ENCODE data around the gene ZNF785. TPM values are rescaled to one million over a fixed set of nuclear protein-coding genes. Genes with fewer than 3 reads are reported as not detected.

ZNF785 gene
- total RNA-seq, 1 donor = 2.6 TPM

GRCh38 chr16:30581457-30581856 is 4.0 kb downstream of the ZNF785 start:
- H3K4me3 ChIP-seq (ENCODE audit: low read length) = no peak overlapping the region
- no peaks in the 10 kb centered on the region for H3K27me3 ChIP-seq (ENCODE audit: insufficient read depth, low read length)
- no peaks in the 10 kb centered on the region for H3K9me3 ChIP-seq (ENCODE audit: low read depth, low read length)
- peaks cover 15% of the 10 kb centered on the region for H3K4me1 ChIP-seq (ENCODE audit: insufficient read depth, low read length)

- Histone ChIP-seq H3K9me3 (ENCODE audit: low read depth, low read length) (no peaks in the 10 kb centered on the region), H3K4me3 (ENCODE audit: low read length) (no peak overlapping the region), H3K4me1 (ENCODE audit: insufficient read depth, low read length) (peaks cover 19% of the 10 kb centered on the region), H3K27me3 (ENCODE audit: insufficient read depth, low read length) (no peaks in the 10 kb centered on the region)
These were observed 10.8 kb downstream of the ZNF785 start for GRCh38 chr16:30574678-30575077.

DNA sequence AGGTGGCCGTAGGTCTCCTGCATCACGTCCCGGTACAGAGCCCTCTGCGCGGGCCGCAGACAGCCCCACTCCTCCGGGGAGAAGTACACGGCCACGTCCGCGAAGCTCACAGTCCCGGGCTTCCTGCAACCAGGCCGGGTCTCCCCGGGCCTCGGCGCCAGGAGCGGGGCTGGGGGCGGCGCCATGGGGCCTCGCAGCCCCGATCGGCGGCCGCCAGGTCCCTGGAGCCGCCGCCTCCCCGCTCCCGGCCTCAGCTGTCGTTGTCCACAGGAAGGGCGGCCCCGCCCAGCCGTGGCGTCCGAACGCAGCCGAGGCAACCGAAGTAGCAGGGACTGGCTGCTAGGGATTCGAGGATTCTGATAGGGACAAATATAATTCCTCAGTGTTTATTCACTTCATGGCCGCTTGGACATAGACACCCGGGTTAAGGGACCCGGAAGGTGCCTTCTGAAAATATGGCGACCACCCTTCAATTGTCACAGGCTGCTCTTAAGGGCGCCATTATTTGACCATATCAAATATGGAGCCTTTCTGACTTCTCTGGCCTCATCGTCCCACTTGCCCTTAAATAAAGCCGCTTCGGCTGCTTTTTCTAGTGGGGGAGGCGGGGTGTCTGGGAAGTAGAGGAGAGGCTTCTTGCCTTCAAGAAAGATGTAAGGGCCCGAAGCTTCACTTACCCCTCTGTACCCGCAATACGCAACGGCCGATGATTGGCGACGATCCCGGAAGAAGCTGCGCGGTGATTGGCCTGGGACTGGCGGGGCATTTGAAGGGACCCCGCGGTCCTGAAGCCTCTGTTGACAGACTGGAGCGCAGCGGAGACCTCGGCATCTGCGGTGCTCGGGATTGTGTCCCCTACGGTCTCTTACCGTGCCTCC is 13.8 kb downstream of the ZNF785 start, which contains the start of gene ZNF688:
Gene ZNF688 (minus strand): TSS at position 270 of the 878 bp plus-strand sequence. CDS start 85 bp downstream, at position 185.
- H3K4me3 ChIP-seq (ENCODE audit: low read length) = peak within 1 kb of the TSS; percentile 97
- no peaks in the 10 kb centered on the region for H3K9me3 ChIP-seq (ENCODE audit: low read depth, low read length)
- no peaks in the 10 kb centered on the region for H3K27me3 ChIP-seq (ENCODE audit: insufficient read depth, low read length)
- H3K4me1 ChIP-seq (ENCODE audit: insufficient read depth, low read length) = peaks cover 44% of the 10 kb centered on the region

DNA sequence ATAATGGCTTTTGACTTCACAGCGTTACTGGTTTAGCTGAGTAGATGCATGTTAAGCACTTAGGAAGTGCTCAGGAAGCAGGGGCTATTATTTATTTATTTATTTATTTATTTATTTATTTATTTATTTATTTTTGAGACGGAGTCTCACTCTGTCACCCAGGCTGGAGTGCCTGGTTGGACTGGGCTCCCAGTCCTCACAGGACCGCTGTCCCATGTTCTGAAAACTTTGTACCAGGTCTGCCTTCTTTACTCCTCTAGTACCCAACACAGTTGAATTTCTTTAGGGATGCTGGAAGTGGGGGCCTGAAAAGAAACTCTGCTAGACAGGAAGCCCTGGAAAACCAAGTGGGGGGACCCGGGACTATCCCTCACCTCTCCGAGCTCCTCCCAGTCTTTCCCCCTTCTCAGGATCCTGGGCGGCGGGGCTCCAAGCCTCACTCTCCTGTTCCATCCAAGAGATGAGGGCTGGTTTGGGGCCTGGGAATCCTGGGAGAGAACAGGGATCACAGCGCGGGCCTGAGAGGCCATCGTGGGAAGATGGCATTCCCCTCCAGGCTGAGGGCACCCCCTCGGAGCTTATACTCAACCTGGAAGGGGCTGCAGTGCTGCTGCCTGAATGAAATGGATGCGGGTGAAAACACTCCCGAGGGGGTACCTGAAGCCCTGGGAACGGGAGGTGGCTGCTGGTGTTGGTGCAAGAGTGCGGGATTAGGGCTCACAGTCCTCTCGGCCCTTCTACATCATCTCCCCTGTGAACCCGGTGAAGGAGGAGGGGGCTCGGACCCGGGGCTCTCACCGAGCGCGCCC is 14.7 kb downstream of the ZNF785 start:
- peaks cover 44% of the 10 kb centered on the region for H3K4me1 ChIP-seq (ENCODE audit: insufficient read depth, low read length)
- no peaks in the 10 kb centered on the region for H3K9me3 ChIP-seq (ENCODE audit: low read depth, low read length)
- H3K4me3 ChIP-seq (ENCODE audit: low read length) = peak overlapping the region; percentile 97
- no peaks in the 10 kb centered on the region for H3K27me3 ChIP-seq (ENCODE audit: insufficient read depth, low read length)

DNA sequence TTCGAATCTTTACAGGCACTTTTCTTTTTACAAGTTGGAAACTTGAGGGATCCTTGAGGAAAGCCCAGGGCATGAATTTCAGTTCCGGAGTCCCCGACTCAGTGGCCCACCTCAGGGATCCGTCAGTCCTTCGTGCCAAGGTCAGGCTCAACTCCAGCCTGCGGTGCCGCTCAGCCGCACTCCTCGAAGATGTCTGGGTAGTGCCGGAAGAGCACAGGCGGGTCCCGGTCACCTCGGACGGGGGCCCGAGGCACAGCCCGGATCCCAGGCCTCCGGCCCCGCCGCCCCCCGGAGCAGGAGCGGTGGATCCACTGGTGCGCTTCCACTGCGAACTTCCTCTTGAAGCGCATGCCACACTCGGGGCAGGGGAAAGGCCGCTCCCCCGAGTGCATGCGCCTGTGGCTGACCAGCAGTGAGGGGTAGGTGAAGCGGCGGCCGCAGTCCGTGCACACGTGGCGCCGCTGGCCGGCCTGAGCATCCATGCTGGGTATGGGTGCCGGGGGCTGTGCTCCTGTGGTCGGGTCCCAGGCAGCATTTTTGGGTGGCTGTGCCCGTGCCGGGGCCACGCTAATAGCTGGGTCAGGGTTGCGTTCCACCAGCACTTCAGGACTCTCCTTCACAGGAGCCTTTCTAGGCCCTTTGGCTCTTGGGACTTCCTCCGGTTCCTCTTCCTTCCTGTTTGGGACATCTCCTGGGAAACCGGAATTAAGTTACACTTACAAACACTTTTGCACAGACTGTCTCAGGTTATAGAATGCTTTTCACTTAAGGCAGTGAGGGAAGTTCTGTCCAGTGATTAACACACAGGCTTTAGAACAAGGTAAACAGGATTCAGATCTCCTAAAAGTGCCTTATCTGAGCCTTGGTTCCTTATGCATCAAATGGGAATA is 15.5 kb downstream of the ZNF785 start:
- Histone ChIP-seq H3K4me3 (ENCODE audit: low read length) (no peak overlapping the region), H3K27me3 (ENCODE audit: insufficient read depth, low read length) (no peaks in the 10 kb centered on the region), H3K9me3 (ENCODE audit: low read depth, low read length) (no peaks in the 10 kb centered on the region), H3K4me1 (ENCODE audit: insufficient read depth, low read length) (peaks cover 44% of the 10 kb centered on the region)

DNA sequence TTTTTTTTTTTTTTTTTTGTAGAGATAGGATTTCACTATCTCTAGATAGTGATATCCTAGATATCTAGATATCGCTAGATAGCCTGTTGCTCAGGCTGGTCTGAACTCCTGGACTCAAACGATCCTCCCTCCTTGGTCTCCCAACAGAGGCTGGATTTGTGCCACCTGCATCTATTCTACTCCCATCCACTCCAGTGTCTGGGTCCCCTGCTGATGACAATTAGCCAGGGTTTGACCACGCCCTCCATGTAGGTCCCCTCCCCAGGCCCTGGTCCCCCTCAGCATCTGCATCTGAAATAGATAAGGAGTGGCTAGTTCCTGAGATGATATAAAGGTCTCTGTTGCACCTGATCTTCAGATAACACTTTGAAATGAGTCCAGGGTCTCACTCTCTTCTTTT is 16.2 kb downstream of the ZNF785 start:
- peaks cover 44% of the 10 kb centered on the region for H3K4me1 ChIP-seq (ENCODE audit: insufficient read depth, low read length)
- H3K4me3 ChIP-seq (ENCODE audit: low read length) = no peak overlapping the region
- H3K9me3 ChIP-seq (ENCODE audit: low read depth, low read length) = no peaks in the 10 kb centered on the region
- H3K27me3 ChIP-seq (ENCODE audit: insufficient read depth, low read length) = no peaks in the 10 kb centered on the region

DNA sequence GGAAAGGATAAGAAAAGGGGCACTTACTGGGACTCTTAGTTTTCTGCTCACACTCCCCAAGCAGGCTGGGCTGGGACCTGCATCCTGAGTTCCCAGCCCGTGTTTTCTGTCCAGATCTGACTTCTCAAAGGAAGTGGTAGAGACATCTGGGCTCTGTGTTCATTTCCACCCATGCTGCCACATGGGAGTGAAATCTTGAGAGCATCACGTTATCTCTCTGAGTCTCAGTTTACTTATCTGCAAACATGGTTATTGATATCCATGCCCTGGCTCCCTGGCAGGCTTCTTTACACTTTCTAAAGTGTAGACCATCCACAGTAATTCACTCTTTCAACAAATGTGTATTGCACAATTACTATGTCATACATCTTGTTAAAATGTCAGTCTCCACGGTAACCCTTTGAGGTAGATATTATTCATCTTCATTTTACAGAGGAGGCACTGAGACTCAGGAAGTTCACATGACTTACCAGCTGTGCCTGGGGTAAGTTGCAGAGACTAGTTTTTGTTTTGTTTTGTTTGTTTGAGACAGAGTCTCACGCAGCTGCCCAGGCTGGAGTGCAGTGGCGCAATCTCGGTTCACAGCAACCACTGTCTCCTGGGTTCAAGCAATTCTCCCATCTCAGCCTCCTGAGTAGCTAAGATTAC is 17.4 kb downstream of the ZNF785 start:
- H3K9me3 ChIP-seq (ENCODE audit: low read depth, low read length) = no peaks in the 10 kb centered on the region
- no peaks in the 10 kb centered on the region for H3K27me3 ChIP-seq (ENCODE audit: insufficient read depth, low read length)
- H3K4me3 ChIP-seq (ENCODE audit: low read length) = no peak overlapping the region
- H3K4me1 ChIP-seq (ENCODE audit: insufficient read depth, low read length) = peaks cover 44% of the 10 kb centered on the region

DNA sequence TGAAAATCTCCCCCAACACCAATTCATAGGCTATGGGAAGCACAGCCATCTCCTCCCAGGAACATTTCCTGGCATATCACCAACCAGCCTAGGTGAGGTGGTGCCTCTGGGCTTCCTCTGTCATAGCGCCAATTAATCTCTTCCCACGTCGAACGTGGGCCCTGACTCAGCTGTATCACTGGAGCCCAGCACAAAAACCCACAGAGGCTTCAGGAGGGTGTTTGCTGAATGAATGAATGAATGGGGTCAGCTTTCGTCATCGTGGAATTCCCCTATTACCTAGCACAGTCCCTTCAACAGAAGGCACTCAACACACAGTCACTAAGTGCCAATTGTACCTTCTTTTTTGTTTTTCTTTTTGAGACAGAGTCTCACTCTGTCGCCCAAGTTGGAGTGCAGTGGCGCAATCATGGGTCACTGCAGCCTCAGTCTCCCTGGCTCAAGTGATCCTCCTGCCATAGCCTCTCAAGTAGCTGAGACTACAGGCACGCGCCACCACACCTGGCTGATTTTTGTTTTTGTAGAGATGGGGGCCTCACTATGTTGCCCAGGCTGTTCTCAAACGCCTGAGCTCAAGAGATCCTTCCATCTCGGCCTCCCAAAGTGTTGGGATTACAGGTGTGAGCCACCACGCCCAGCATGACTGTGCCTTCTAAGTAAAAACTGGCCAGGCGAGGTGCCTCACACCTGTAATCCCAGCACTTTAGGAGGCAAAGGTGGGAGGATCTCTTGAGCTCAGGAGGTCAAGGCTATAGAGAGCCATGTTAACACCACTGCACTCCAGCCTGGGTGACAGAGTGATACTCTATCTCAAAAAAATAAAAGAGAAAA is 18.1 kb downstream of the ZNF785 start:
- no peak overlapping the region for H3K4me3 ChIP-seq (ENCODE audit: low read length)
- H3K9me3 ChIP-seq (ENCODE audit: low read depth, low read length) = no peaks in the 10 kb centered on the region
- peaks cover 40% of the 10 kb centered on the region for H3K4me1 ChIP-seq (ENCODE audit: insufficient read depth, low read length)
- H3K27me3 ChIP-seq (ENCODE audit: insufficient read depth, low read length) = no peaks in the 10 kb centered on the region

GRCh38 chr16:30566531-30566930 is 19.0 kb downstream of the ZNF785 start:
- peaks cover 43% of the 10 kb centered on the region for H3K4me1 ChIP-seq (ENCODE audit: insufficient read depth, low read length)

GRCh38 chr16:30565984-30566383 is 19.5 kb downstream of the ZNF785 start:
- peaks cover 47% of the 10 kb centered on the region for H3K4me1 ChIP-seq (ENCODE audit: insufficient read depth, low read length)

More at GRCh38 chr16:30566531-30566930, 19.0 kb downstream of the ZNF785 start:
- Histone ChIP-seq H3K4me3 (ENCODE audit: low read length) (no peak overlapping the region), H3K9me3 (ENCODE audit: low read depth, low read length) (no peaks in the 10 kb centered on the region), H3K27me3 (ENCODE audit: insufficient read depth, low read length) (no peaks in the 10 kb centered on the region)

DNA sequence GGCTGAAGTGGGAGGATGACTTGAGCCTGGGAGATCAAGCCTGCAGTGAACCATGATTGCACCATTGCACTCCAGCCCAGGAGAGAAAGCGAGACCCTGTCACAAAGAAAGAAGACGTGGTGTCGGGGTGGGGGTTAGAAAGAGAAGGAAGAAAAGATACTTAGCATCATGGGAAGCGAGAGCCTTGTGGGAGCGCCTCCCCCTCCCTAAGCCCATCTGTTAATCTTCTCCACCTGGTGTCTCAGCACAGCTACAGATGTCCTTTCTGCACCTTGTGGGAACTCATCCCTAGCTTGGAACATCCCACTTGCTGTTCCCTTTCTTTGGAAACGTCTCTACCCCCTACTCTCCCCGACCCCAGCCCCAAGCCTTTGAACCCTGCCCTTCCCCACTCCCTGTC is 20.0 kb downstream of the ZNF785 start:
- Histone ChIP-seq H3K27me3 (ENCODE audit: insufficient read depth, low read length) (no peaks in the 10 kb centered on the region), H3K9me3 (ENCODE audit: low read depth, low read length) (no peaks in the 10 kb centered on the region), H3K4me3 (ENCODE audit: low read length) (no peak overlapping the region), H3K4me1 (ENCODE audit: insufficient read depth, low read length) (peaks cover 47% of the 10 kb centered on the region)

More at GRCh38 chr16:30565984-30566383, 19.5 kb downstream of the ZNF785 start:
- H3K27me3 ChIP-seq (ENCODE audit: insufficient read depth, low read length) = no peaks in the 10 kb centered on the region
- H3K4me3 ChIP-seq (ENCODE audit: low read length) = no peak overlapping the region
- no peaks in the 10 kb centered on the region for H3K9me3 ChIP-seq (ENCODE audit: low read depth, low read length)

DNA sequence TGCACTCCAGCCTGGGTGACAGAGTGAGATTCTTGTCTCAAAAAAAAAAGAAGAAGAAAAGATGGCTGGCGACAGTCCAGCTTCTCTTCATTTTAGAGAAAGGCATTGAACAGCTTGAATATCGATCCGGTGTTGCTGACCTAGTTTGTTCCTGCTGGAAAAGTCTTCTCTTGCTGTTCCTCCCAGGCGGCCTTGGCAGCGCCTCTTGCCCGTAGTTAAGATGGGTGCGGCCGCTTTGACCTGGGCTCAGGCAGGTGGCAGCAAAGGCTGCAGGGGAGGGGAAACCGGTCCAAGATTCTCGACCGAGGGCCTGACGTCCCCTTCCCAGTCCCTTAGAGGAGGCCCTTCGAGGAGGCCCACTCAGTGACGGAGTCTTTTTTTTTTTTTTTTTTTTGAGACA is 23.5 kb downstream of the ZNF785 start:
- H3K27me3 ChIP-seq (ENCODE audit: insufficient read depth, low read length) = no peaks in the 10 kb centered on the region
- peak overlapping the region; percentile 47 for H3K4me3 ChIP-seq (ENCODE audit: low read length)
- H3K9me3 ChIP-seq (ENCODE audit: low read depth, low read length) = no peaks in the 10 kb centered on the region
- H3K4me1 ChIP-seq (ENCODE audit: insufficient read depth, low read length) = peaks cover 45% of the 10 kb centered on the region

DNA sequence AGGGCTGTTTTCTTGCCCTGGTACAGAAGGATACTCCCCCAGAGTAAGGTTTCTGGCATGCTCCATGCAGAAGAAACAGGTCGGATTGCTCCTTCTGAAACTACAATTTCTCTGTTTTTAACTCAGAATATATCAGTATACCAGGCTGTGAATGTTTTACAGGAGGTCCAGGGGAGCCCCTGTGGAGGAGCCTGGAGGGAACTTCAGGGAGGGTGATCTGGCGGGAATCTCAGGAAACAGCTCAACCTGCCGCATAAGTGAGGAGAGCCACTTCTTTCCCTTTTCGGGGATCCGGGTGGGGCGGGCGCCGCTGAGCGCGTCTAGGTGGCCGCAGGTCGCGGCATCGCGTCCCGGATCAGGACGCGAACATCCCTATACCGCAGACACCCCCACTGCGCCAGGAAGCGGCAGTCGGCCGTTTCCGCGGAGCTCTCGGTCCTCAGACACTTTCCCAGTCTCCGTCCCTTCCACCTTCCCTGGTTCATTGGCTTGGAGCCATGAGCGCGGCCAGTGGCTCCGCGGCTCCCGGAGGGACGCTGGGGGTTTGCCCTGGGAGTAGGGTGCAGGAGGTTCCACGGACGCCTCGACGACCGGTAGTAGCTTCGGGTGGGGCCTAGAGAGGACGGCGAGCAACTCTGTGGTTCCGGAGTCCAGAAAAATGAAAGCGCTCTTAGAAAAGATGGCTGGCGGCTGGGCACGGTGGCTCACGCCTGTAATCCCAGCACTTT is 24.2 kb downstream of the ZNF785 start:
- Histone ChIP-seq H3K4me1 (ENCODE audit: insufficient read depth, low read length) (peaks cover 51% of the 10 kb centered on the region), H3K9me3 (ENCODE audit: low read depth, low read length) (no peaks in the 10 kb centered on the region), H3K27me3 (ENCODE audit: insufficient read depth, low read length) (no peaks in the 10 kb centered on the region), H3K4me3 (ENCODE audit: low read length) (peak overlapping the region; percentile 47)
